ENCODE data around the gene NEK8.

The NEK8 gene

DNA sequence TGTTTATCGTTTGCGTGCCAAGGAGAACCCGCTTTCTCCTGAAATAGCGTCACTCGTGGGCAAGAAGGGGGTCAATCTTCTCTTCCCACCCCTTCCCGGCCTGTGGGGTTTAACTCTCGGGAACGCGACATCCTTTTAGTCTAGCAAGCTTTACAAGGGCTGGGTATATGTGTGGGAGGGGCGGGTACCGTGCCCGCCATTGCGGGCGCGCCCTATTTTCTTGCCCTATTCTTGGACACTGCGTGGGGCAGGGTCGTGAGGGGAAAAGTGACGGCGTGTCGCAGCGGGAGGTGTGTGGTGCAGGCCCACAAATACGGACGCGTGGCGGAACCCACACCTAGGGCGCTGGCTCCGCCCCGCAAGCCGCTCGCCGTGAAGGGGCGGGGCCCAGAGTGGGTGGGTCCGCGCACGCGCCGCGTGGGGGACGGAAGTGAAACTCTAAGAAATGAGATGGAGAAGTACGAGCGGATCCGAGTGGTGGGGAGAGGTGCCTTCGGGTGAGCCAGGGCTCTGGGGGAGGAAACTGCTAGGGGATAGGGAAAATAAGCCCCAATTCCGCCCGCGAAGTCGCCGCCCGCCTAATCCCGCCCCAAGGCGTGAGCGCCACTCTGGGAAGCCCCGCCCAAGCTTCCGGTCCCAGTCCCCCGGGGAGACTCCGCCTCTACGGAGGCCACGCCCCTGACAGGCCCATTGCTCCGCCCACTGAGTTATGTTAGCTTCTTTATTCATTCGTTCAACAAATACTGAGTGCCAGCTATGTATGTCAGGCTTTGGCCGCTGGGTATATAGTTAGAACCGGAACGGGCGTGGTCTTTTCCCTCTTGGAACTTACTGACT lies at the start of gene NEK8:
TSS of gene NEK8 (plus strand) at position 425 of the 837 bp plus-strand sequence. CDS start at position 451, 26 bp downstream.
- H3K27me3 ChIP-seq (ENCODE audit: low read length) = no peaks in the 10 kb centered on the region
- no peaks in the 10 kb centered on the region for H3K9me2 ChIP-seq (replicated peaks; ENCODE audit: insufficient read depth, low read length)
- no peaks in the 10 kb centered on the region for H3K9me3 ChIP-seq (ENCODE audit: insufficient read depth, low read length)
- H3K9ac ChIP-seq (ENCODE audit: low read length) = peak within 1 kb of the TSS; percentile 82
- no peaks in the 10 kb centered on the region for H4K20me1 ChIP-seq (ENCODE audit: low read depth, low read length)
- H3K4me3 ChIP-seq (ENCODE audit: insufficient read depth, low read length, poor library complexity, severe bottlenecking) = peak within 1 kb of the TSS; percentile 57
- no peak for TF ChIP-seq EZH2phosphoT487 (conservative IDR thresholded peaks at IDR 0.05; ENCODE audit: low read length)
- TF ChIP-seq, protein P1, sequence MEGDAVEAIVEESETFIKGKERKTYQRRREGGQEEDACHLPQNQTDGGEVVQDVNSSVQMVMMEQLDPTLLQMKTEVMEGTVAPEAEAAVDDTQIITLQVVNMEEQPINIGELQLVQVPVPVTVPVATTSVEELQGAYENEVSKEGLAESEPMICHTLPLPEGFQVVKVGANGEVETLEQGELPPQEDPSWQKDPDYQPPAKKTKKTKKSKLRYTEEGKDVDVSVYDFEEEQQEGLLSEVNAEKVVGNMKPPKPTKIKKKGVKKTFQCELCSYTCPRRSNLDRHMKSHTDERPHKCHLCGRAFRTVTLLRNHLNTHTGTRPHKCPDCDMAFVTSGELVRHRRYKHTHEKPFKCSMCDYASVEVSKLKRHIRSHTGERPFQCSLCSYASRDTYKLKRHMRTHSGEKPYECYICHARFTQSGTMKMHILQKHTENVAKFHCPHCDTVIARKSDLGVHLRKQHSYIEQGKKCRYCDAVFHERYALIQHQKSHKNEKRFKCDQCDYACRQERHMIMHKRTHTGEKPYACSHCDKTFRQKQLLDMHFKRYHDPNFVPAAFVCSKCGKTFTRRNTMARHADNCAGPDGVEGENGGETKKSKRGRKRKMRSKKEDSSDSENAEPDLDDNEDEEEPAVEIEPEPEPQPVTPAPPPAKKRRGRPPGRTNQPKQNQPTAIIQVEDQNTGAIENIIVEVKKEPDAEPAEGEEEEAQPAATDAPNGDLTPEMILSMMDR (IDR thresholded peaks at IDR 0.05; ENCODE audit: insufficient read depth, low read length, poor library complexity, severe bottlenecking) = no peak
- H3K4me2 ChIP-seq (ENCODE audit: low read depth, low read length, poor library complexity, severe bottlenecking) = peak within 1 kb of the TSS; percentile 96
- 0 out of 2 replicates have a peak, but pooled peaks cover 1% of the 10 kb centered on the region for H3K36me3 ChIP-seq (ENCODE audit: low read length)
- peaks cover 55% of the 10 kb centered on the region for H3F3A ChIP-seq (ENCODE audit: insufficient read depth)
- peak within 1 kb of the TSS; percentile 39 for H2AFZ ChIP-seq (ENCODE audit: low read depth, low read length, severe bottlenecking)
- H3K79me2 ChIP-seq (ENCODE audit: insufficient read depth, low read length) = peaks cover 14% of the 10 kb centered on the region; the same call in 1 of the 2 replicates
- peak within 1 kb of the TSS; percentile 100 for H3K27ac ChIP-seq (ENCODE audit: low read depth, low read length)

DNA sequence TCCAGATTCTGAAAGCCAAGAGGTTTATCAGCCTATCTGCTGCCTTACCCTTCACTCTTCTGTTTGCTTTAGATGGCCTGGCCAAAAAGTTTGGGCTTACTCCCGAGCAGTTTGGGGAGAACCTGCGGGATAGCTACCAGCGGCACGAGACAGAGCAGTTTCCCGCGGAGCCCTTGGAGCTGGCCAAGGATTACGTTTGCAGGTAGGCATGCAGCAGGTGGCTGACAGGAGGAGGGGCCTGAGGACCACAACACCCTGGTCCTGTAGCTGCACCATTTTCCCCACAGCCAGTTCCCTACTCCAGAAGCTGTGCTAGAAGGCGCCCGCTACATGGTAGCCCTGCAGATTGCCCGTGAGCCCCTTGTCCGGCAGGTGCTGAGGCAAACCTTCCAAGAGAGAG lies 45.9 kb upstream of the NEK8 start:
- no peak overlapping the region for H2AFZ ChIP-seq (ENCODE audit: low read depth, low read length, severe bottlenecking)
- TF ChIP-seq, protein P1 (IDR thresholded peaks at IDR 0.05; ENCODE audit: insufficient read depth, low read length, poor library complexity, severe bottlenecking) = no peak
- no peak for TF ChIP-seq EZH2phosphoT487 (conservative IDR thresholded peaks at IDR 0.05; ENCODE audit: low read length)
- H4K20me1 ChIP-seq (ENCODE audit: low read depth, low read length) = no peaks in the 10 kb centered on the region
- no peak overlapping the region for H3K27ac ChIP-seq (ENCODE audit: low read depth, low read length)
- H3K9me2 ChIP-seq (replicated peaks; ENCODE audit: insufficient read depth, low read length) = no peaks in the 10 kb centered on the region
- no peak overlapping the region for H3K4me2 ChIP-seq (ENCODE audit: low read depth, low read length, poor library complexity, severe bottlenecking)
- peaks cover 26% of the 10 kb centered on the region for H3K36me3 ChIP-seq (ENCODE audit: low read length)
- no peaks in the 10 kb centered on the region for H3K79me2 ChIP-seq (ENCODE audit: insufficient read depth, low read length)
- H3K9me3 ChIP-seq (ENCODE audit: insufficient read depth, low read length) = no peaks in the 10 kb centered on the region
- no peak overlapping the region for H3K9ac ChIP-seq (ENCODE audit: low read length)
- no peaks in the 10 kb centered on the region for H3F3A ChIP-seq (ENCODE audit: insufficient read depth)
- no peak overlapping the region for H3K4me3 ChIP-seq (ENCODE audit: insufficient read depth, low read length, poor library complexity, severe bottlenecking)
- no peaks in the 10 kb centered on the region for H3K27me3 ChIP-seq (ENCODE audit: low read length)

DNA sequence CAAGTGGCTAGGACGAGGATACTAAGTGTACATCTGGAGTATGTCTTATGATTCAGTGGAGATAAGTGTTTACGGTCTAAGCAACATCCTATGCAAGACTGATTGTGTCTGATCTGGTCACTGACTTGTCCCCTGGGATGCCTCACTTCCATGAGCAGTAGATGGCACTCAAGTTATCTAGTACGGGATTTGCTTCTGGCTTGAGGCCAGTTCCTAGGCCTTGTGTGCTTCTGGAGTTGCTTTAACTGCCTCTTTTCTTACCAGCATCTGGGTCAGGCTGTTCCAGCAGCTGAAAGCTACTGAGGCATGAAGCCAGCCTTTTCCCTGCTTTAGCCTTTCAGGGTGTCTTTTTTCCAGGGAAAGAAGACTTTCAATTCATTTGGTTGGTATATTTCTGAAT lies 43.6 kb upstream of the NEK8 start:
- no peak overlapping the region for H3K9ac ChIP-seq (ENCODE audit: low read length)
- H3K36me3 ChIP-seq (ENCODE audit: low read length) = peaks cover 37% of the 10 kb centered on the region
- no peaks in the 10 kb centered on the region for H3K9me3 ChIP-seq (ENCODE audit: insufficient read depth, low read length)
- H3K4me3 ChIP-seq (ENCODE audit: insufficient read depth, low read length, poor library complexity, severe bottlenecking) = no peak overlapping the region
- no peaks in the 10 kb centered on the region for H3K9me2 ChIP-seq (replicated peaks; ENCODE audit: insufficient read depth, low read length)
- no peaks in the 10 kb centered on the region for H3K79me2 ChIP-seq (ENCODE audit: insufficient read depth, low read length)
- no peaks in the 10 kb centered on the region for H3F3A ChIP-seq (ENCODE audit: insufficient read depth)
- no peaks in the 10 kb centered on the region for H4K20me1 ChIP-seq (ENCODE audit: low read depth, low read length)
- no peak overlapping the region for H3K4me2 ChIP-seq (ENCODE audit: low read depth, low read length, poor library complexity, severe bottlenecking)
- TF ChIP-seq EZH2phosphoT487 (conservative IDR thresholded peaks at IDR 0.05; ENCODE audit: low read length) = no peak
- TF ChIP-seq, protein P1 (IDR thresholded peaks at IDR 0.05; ENCODE audit: insufficient read depth, low read length, poor library complexity, severe bottlenecking) = no peak
- no peaks in the 10 kb centered on the region for H3K27me3 ChIP-seq (ENCODE audit: low read length)
- H3K27ac ChIP-seq (ENCODE audit: low read depth, low read length) = no peak overlapping the region
- no peak overlapping the region for H2AFZ ChIP-seq (ENCODE audit: low read depth, low read length, severe bottlenecking)

Measured in SU-DHL-6 (cell line).